HG03139 (cell line): Measurements from ENCODE around the gene SPACA5.
A peak's percentile ranks its signal among the peaks of the same experiment; 100 is the strongest.
"Not testable (repeated sequence)": the region's sequence is repeated elsewhere in the genome, so short reads cannot be mapped to it uniquely, and the experiment has no call there.

Experiments used
- ATAC-seq: cut with Tn5 transposase; IDR thresholded peaks from one replicate; pipeline ENCODE4 v1.9.1; 2021; ENCODE audit not compliant: unreplicated experiment

The SPACA5 gene

GRCh38 chrX:48006688-48007087 is at the start of gene SPACA5:
SPACA5 (plus strand) TSS chrX:48006988; CDS start chrX:48007803, 815 bp downstream.
- not testable (repeated sequence) for ATAC-seq

GRCh38 chrX:47958206-47958605 is 48.6 kb upstream of the SPACA5 start:
- ATAC-seq: not testable (repeated sequence)

DNA sequence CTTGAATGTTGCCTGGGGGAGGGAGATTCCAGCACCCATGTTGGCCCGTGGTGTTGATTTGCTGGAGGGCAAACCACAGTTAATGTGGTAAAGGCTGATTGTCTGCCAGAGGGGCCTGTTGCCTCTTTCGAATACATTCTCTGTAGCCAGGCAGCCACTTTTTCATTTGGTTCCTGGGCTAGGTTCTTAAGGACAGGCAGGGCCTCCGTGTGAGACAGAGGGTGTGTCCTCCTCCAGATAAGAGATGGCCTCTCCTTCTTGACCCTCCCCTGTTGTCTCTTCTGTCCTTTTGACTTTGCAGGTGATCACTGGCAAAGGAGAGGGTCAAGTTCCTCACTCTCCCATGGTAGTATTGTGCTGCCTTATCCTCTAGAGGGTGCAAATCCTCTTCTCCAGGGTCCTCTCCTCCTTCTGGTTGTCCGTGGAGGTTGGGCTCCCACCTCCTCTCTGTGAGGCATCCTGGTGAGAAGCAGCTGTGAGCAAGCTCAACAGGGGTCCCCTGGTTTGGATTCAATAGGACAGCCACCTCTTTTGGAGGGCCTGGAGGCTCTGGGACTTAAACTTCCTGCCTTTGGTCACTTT is 47.9 kb upstream of the SPACA5 start:
- no peak for ATAC-seq

GRCh38 chrX:47960406-47960805 is 46.4 kb upstream of the SPACA5 start:
- ATAC-seq: no peak

GRCh38 chrX:47961830-47962229 is 45.0 kb upstream of the SPACA5 start:
- not testable (repeated sequence) for ATAC-seq

DNA sequence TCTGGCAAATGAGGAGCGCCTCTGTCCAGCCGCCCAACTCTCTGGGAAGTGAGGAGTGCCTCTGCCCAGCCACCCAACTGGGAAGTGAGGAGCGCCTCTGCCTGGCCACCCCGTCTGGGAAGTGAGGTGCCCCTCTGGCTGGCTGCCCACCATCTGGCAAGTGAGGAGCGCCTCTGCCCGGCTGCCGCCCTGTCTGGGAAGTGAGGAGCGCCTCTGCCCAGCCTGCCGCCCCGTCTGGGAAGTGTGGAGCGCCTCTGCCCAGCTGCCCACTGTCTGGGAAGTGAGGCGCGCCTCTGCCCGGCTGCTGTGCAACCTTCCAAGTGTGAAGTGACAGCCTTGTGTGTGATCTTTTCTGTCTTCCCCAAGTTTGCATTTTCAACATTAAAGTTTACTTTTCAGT is 41.3 kb upstream of the SPACA5 start:
- ATAC-seq: not testable (repeated sequence)

GRCh38 chrX:47973235-47973634 is 33.6 kb upstream of the SPACA5 start:
- ATAC-seq: no peak

- ATAC-seq: no peak
Measured at GRCh38 chrX:47976254-47977151, 30.3 kb upstream of the SPACA5 start.

DNA sequence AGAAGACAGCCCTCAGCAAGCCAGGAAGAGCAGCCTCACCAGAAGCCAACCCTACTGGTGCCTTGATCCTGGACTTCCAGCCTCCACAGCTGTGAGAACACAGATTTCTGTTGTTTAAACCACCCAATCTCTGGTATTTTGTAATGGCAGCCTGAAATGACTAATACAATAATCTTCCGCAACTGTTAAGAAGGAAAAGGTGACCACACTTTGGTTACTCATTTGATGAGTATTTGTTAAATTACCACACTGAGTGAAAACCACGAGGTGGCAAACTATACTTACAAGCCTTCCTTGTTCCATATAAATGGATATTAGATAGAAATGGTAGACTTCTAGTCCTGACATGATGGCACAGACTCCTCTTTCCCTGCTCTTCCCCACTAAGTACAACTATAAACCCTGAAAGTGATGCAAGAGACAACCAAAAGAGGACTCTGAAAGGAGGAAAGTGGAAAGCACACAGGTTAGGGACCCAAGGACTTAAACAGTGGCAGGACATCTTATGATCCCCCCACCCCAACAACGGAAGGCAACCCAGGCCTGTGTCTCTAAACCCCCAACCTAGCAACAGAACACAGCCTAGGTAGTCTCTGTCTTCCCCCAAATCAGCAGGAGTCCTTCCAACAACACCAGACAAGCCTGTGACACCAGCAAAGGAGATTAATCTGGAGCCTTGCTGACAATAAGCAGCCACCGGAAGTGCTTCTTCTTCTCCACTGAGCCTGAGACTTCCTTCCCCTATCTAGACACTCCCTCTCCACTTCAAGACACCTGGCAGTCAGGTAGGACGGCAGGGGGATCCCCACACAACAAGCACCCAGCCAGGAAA is 15.3 kb upstream of the SPACA5 start:
- ATAC-seq: no peak

DNA sequence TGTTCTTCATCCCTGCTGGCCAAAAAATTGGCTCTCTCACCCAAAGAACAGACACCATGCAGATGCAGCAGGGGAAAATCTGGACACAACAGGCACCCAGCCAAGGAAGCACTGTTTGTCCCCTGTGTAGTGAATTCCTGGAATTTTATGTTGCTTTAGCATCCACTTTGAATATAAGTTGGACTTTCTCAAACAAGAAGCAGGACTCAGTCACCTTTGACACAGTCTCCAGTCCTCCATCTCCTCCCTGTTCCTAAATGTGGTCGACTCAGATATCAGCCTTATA is 14.8 kb upstream of the SPACA5 start:
- no peak for ATAC-seq

- ATAC-seq: no peak
Measured at GRCh38 chrX:47992669-47993068, 14.1 kb upstream of the SPACA5 start.

DNA sequence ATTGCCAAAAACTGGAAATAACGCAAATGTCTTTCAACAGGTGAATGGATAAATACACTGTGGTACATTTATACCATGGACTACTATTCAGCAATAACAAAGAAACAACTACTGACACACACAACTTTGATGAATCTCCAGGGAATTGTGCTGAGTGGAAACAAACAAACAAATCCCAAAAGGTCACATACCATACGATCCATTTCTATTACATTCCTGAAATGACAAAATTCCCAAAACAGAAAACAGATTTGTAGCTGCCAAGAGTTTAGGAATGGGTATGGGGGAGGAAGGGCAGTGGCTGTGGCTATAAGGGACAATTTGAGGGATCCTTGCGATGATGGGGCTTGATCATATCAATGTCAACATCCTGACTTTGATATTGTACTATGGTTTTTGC is 5.5 kb upstream of the SPACA5 start:
- ATAC-seq: no peak

GRCh38 chrX:48002319-48002718 is 4.5 kb upstream of the SPACA5 start:
- no peak for ATAC-seq

DNA sequence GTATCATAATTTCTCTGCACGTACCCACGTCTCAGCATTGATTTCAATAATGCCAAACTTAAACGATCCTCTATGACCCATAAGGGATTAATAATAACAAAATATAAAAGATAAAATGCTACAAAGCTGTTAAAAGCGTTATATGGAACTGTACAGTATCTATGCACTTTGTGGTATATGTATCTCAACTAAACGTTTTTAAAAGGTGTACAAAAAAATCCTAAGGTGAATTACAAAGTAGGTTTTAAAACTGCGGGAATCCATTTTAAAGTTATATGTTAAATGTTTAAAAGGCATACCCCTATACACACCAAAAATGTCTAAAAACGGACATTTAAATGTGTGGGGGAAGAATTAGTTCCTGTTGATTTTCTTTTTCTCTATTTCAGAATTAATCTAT is 3.9 kb upstream of the SPACA5 start:
- no peak for ATAC-seq

DNA sequence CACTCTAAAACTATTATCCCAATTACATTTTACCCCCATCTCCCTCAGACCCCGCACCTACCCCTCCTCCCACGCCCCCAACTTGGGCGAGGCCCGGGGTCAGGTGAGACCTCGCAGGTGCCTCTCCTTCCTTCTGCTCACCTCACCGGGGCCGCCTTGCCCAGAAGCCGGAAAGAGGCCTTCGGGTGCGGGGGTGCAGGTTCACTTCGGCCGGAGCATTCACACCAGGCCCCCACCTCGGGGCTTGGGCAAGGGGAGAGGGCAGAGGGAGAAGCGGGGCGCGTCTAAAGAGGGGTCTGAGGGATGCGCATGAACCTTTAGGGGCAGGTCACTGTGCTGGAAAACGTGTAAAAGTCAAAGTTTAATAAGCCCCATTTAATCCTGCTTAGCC is 3.4 kb upstream of the SPACA5 start:
- no peak for ATAC-seq

- peak; percentile 89 for ATAC-seq
Measured at GRCh38 chrX:48003758-48004457, 2.9 kb upstream of the SPACA5 start, which contains the start of gene ZNF182. ZNF182 (minus strand) TSS chrX:48003989; CDS start chrX:48002609, 1,380 bp downstream.

GRCh38 chrX:48009445-48009960 is 2.7 kb downstream of the SPACA5 start:
- not testable (repeated sequence) for ATAC-seq

GRCh38 chrX:48016583-48017310 is 10.0 kb downstream of the SPACA5 start:
- ATAC-seq: not testable (repeated sequence)

- ATAC-seq: not testable (repeated sequence)
Measured at GRCh38 chrX:48019892-48020291, 13.1 kb downstream of the SPACA5 start.

DNA sequence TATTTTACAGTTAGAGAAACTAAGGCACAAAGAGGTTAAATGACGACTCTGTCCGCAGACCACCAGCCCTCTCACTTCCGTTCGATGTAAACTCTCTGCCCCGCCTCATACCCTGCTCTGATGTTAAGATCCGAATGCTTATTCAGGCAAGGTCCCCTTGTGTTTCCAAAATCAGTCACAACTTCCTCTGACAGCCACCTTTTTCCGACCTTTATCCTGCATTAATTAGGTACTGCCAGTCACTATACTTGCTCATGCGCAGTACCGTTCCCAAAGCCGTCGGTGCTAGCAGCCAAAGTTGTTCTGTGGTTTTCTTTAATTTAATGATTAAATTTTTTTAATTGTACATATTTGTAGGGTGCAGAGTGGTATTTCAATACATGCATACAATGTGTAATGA is 13.7 kb downstream of the SPACA5 start:
- ATAC-seq: not testable (repeated sequence)
